ENCODE results near the gene GSKIP.

Gene GSKIP

DNA sequence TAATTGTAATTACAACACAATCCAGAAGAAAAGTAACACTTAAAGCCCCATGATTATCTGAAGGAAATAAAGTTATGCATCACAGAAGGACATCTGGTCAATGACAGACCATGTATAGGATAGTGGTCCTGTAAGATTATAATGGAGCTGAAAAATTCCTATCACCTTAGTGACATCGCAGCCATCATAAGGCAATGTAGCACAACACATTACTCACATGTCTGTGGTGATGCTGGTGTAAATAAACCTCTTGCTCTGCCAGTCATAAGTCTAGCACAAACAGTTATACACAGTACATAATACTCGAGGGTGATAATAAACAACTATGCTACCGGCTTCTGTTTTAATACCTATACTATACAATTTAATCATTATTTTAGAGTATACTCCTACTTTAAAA lies 11.3 kb upstream of the GSKIP start:
- Histone ChIP-seq H3K4me1 (ENCODE audit: control insufficient read depth, insufficient read depth, low read length) (peaks cover 3% of the 10 kb centered on the region; the same call in 1 of the 2 replicates), H3K4me3 (ENCODE audit: low read depth, low read length) (no peak overlapping the region), H3K36me3 (ENCODE audit: control insufficient read depth in 2 of 2, insufficient read depth in 1 of 2, low read length in 2 of 2) (no peaks in the 10 kb centered on the region; a peak in 1 of 3 replicates), H3K9me3 (ENCODE audit: control insufficient read depth, insufficient read depth, low read depth, low read length) (no peaks in the 10 kb centered on the region), H3K27ac (ENCODE audit: extremely low read depth, low read depth, low read length) (no peak overlapping the region)
- CTCF ChIA-PET = interaction anchor here (0.6 kb wide), 1 partner anchor 794 kb away, joined by 4 read pairs; no protein-coding TSS in a partner anchor
- TF ChIP-seq ZNF214 (tag by site-specific recombination; IDR thresholded peaks at IDR 0.05; ENCODE audit: borderline replicate concordance) = no peak
- TF ChIP-seq, protein P1, sequence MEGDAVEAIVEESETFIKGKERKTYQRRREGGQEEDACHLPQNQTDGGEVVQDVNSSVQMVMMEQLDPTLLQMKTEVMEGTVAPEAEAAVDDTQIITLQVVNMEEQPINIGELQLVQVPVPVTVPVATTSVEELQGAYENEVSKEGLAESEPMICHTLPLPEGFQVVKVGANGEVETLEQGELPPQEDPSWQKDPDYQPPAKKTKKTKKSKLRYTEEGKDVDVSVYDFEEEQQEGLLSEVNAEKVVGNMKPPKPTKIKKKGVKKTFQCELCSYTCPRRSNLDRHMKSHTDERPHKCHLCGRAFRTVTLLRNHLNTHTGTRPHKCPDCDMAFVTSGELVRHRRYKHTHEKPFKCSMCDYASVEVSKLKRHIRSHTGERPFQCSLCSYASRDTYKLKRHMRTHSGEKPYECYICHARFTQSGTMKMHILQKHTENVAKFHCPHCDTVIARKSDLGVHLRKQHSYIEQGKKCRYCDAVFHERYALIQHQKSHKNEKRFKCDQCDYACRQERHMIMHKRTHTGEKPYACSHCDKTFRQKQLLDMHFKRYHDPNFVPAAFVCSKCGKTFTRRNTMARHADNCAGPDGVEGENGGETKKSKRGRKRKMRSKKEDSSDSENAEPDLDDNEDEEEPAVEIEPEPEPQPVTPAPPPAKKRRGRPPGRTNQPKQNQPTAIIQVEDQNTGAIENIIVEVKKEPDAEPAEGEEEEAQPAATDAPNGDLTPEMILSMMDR (tag by site-specific recombination; IDR thresholded peaks at IDR 0.05) = no peak
- TF ChIP-seq WT1 (tag by site-specific recombination; IDR thresholded peaks at IDR 0.05) = no peak
- TF ChIP-seq, protein P2, sequence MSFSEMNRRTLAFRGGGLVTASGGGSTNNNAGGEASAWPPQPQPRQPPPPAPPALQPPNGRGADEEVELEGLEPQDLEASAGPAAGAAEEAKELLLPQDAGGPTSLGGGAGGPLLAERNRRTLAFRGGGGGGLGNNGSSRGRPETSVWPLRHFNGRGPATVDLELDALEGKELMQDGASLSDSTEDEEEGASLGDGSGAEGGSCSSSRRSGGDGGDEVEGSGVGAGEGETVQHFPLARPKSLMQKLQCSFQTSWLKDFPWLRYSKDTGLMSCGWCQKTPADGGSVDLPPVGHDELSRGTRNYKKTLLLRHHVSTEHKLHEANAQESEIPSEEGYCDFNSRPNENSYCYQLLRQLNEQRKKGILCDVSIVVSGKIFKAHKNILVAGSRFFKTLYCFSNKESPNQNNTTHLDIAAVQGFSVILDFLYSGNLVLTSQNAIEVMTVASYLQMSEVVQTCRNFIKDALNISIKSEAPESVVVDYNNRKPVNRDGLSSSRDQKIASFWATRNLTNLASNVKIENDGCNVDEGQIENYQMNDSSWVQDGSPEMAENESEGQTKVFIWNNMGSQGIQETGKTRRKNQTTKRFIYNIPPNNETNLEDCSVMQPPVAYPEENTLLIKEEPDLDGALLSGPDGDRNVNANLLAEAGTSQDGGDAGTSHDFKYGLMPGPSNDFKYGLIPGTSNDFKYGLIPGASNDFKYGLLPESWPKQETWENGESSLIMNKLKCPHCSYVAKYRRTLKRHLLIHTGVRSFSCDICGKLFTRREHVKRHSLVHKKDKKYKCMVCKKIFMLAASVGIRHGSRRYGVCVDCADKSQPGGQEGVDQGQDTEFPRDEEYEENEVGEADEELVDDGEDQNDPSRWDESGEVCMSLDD (tag by site-specific recombination; IDR thresholded peaks at IDR 0.05) = no peak
- TF ChIP-seq ZNF830 (tag by site-specific recombination; IDR thresholded peaks at IDR 0.05; ENCODE audit: low read depth) = no peak
- no peak for TF ChIP-seq ZNF23 (tag by site-specific recombination; IDR thresholded peaks at IDR 0.05; ENCODE audit: borderline replicate concordance)
- TF ChIP-seq KLF7 (tag by site-specific recombination; IDR thresholded peaks at IDR 0.05; ENCODE audit: borderline replicate concordance) = no peak
- TF ChIP-seq ZNF274 (IDR thresholded peaks at IDR 0.05; ENCODE audit: low read length) = no peak
- TF ChIP-seq ZNF274 (tag by site-specific recombination; IDR thresholded peaks at IDR 0.05; ENCODE audit: borderline replicate concordance) = no peak
- TF ChIP-seq ZBTB1 (tag by site-specific recombination; IDR thresholded peaks at IDR 0.05) = no peak
- TF ChIP-seq SALL2 (tag by site-specific recombination; IDR thresholded peaks at IDR 0.05; ENCODE audit: borderline replicate concordance) = no peak
- TF ChIP-seq ZNF138 (tag by site-specific recombination; IDR thresholded peaks at IDR 0.05; ENCODE audit: borderline replicate concordance) = no peak
- TF ChIP-seq, protein P3, sequence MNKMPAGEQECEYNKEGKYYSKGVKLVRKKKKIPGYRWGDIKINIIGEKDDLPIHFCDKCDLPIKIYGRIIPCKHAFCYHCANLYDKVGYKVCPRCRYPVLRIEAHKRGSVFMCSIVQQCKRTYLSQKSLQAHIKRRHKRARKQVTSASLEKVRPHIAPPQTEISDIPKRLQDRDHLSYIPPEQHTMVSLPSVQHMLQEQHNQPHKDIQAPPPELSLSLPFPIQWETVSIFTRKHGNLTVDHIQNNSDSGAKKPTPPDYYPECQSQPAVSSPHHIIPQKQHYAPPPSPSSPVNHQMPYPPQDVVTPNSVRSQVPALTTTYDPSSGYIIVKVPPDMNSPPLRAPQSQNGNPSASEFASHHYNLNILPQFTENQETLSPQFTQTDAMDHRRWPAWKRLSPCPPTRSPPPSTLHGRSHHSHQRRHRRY (tag by site-specific recombination; IDR thresholded peaks at IDR 0.05) = no peak
- POLR2A ChIA-PET = no interaction called here

DNA sequence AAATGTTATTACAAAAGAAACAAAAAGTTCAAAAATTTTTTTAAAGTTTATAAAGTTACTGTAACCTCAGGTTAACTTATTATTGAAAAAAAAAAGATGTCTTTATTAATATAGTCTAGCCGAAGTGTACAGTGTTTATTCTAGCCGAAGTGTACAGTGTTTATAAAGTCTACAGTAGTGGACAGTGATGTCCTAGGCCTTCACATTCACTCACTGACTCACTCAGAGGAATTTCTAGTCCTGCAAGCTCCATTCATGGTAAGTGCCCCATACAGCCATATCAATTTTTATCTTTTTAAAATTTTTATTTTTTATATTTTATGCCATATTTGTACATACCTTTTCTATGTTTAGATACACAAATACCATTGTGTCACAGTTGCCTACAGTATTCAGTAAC lies 10.6 kb upstream of the GSKIP start:
- H3K36me3 ChIP-seq (ENCODE audit: control insufficient read depth in 2 of 2, insufficient read depth in 1 of 2, low read length in 2 of 2) = no peaks in the 10 kb centered on the region; a peak in 1 of 3 replicates
- no peaks in the 10 kb centered on the region for H3K9me3 ChIP-seq (ENCODE audit: control insufficient read depth, insufficient read depth, low read depth, low read length)
- POLR2A ChIA-PET = no interaction called here
- no peak overlapping the region for H3K4me3 ChIP-seq (ENCODE audit: low read depth, low read length)
- CTCF ChIA-PET = interaction anchor here (0.6 kb wide), 1 partner anchor 795 kb away, joined by 4 read pairs; no protein-coding TSS in a partner anchor
- H3K4me1 ChIP-seq (ENCODE audit: control insufficient read depth, insufficient read depth, low read length) = peaks cover 3% of the 10 kb centered on the region; the same call in 1 of the 2 replicates
- H3K27ac ChIP-seq (ENCODE audit: extremely low read depth, low read depth, low read length) = no peak overlapping the region
- TF ChIP-seq, protein P4, sequence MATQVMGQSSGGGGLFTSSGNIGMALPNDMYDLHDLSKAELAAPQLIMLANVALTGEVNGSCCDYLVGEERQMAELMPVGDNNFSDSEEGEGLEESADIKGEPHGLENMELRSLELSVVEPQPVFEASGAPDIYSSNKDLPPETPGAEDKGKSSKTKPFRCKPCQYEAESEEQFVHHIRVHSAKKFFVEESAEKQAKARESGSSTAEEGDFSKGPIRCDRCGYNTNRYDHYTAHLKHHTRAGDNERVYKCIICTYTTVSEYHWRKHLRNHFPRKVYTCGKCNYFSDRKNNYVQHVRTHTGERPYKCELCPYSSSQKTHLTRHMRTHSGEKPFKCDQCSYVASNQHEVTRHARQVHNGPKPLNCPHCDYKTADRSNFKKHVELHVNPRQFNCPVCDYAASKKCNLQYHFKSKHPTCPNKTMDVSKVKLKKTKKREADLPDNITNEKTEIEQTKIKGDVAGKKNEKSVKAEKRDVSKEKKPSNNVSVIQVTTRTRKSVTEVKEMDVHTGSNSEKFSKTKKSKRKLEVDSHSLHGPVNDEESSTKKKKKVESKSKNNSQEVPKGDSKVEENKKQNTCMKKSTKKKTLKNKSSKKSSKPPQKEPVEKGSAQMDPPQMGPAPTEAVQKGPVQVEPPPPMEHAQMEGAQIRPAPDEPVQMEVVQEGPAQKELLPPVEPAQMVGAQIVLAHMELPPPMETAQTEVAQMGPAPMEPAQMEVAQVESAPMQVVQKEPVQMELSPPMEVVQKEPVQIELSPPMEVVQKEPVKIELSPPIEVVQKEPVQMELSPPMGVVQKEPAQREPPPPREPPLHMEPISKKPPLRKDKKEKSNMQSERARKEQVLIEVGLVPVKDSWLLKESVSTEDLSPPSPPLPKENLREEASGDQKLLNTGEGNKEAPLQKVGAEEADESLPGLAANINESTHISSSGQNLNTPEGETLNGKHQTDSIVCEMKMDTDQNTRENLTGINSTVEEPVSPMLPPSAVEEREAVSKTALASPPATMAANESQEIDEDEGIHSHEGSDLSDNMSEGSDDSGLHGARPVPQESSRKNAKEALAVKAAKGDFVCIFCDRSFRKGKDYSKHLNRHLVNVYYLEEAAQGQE (tag by site-specific recombination; IDR thresholded peaks at IDR 0.05) = no peak
- TF ChIP-seq ZNF23 (tag by site-specific recombination; IDR thresholded peaks at IDR 0.05; ENCODE audit: borderline replicate concordance) (no peak), ZNF169 (tag by site-specific recombination; IDR thresholded peaks at IDR 0.05) (no peak), GFI1B (tag by site-specific recombination; IDR thresholded peaks at IDR 0.05) (no peak), ZNF433 (tag by site-specific recombination; IDR thresholded peaks at IDR 0.05; ENCODE audit: low read depth) (no peak), ZBTB48 (tag by site-specific recombination; IDR thresholded peaks at IDR 0.05) (no peak), ZNF501 (tag by site-specific recombination; IDR thresholded peaks at IDR 0.05) (no peak), ZNF747 (tag by site-specific recombination; IDR thresholded peaks at IDR 0.05) (no peak)
- TF ChIP-seq, protein P5, sequence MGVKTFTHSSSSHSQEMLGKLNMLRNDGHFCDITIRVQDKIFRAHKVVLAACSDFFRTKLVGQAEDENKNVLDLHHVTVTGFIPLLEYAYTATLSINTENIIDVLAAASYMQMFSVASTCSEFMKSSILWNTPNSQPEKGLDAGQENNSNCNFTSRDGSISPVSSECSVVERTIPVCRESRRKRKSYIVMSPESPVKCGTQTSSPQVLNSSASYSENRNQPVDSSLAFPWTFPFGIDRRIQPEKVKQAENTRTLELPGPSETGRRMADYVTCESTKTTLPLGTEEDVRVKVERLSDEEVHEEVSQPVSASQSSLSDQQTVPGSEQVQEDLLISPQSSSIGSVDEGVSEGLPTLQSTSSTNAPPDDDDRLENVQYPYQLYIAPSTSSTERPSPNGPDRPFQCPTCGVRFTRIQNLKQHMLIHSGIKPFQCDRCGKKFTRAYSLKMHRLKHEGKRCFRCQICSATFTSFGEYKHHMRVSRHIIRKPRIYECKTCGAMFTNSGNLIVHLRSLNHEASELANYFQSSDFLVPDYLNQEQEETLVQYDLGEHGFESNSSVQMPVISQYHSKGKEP (tag by site-specific recombination; IDR thresholded peaks at IDR 0.05) = no peak
- TF ChIP-seq, protein P2 (tag by site-specific recombination; IDR thresholded peaks at IDR 0.05) = no peak
